OCI-LY7 (cell line): Measurements from ENCODE around the gene TBC1D2B.

Experiments
- EZH2phosphoT487 ChIP-seq: fragments of 200-600 bp; sonication (generic); IDR thresholded peaks from 2 replicates; pipeline ENCODE4 v1.6.1; 2018; ENCODE audit warnings: low read depth, borderline replicate concordance, mild to moderate bottlenecking, mixed run types, antibody characterized with exemption, low read length, moderate library complexity, mixed read lengths
- TF ChIP-seq, protein P1 (sequence below): fragments of 200-600 bp; sonication (generic); conservative IDR thresholded peaks from 2 replicates; pipeline ENCODE4 v1.5.1; 2014; ENCODE audit warnings: mild to moderate bottlenecking, antibody characterized with exemption, low read length, moderate library complexity, mixed read lengths

DNA sequence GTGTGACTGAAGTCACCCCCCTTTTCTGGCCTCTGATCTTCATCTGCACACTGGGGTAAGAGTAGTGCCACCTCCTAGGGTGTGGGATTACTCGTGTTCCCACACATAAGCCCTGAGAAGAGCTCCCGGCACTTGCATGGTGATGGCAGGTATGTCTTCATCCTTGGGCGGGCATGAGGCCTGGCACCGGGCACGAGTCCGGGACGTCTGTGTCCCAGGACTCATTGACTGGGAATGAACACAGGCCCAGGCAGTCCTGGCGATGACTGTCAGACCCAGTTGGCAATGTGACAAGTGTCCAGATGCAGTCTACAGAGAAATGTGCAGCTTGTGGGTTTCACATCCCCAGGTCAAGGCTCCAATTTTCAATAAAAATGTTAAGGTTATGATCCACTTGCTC, 78.9 kb downstream of the TBC1D2B start:
- TF ChIP-seq, protein P1, sequence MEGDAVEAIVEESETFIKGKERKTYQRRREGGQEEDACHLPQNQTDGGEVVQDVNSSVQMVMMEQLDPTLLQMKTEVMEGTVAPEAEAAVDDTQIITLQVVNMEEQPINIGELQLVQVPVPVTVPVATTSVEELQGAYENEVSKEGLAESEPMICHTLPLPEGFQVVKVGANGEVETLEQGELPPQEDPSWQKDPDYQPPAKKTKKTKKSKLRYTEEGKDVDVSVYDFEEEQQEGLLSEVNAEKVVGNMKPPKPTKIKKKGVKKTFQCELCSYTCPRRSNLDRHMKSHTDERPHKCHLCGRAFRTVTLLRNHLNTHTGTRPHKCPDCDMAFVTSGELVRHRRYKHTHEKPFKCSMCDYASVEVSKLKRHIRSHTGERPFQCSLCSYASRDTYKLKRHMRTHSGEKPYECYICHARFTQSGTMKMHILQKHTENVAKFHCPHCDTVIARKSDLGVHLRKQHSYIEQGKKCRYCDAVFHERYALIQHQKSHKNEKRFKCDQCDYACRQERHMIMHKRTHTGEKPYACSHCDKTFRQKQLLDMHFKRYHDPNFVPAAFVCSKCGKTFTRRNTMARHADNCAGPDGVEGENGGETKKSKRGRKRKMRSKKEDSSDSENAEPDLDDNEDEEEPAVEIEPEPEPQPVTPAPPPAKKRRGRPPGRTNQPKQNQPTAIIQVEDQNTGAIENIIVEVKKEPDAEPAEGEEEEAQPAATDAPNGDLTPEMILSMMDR, result no peak
- no peak for TF ChIP-seq EZH2phosphoT487
